PC-9 (cell line): Measurements from ENCODE around the gene METAP1. TPM values are rescaled to one million over a fixed set of nuclear protein-coding genes. Genes with fewer than 3 reads are reported as not detected.
A peak's percentile ranks its signal among the peaks of the same experiment; 100 is the strongest.
"Not testable (repeated sequence)": the region's sequence is repeated elsewhere in the genome, so short reads cannot be mapped to it uniquely, and the experiment has no call there.

Experiments used
- BruUV-seq: library from RNA; stranded (reverse); fragments of 400-500 nt; replicated peaks from 2 replicates; lab custom pipeline; 2021; lab: Mats Ljungman, UMichigan
- CTCF ChIA-PET: fragments of 300-600 bp; sonication (Branson Sonifier 250); formaldehyde crosslinking; loops from one replicate; lab custom pipeline; 2022; ENCODE audit warnings: antibody characterized with exemption; lab: Charles Lee
- POLR2A ChIA-PET: fragments of 300-600 bp; sonication (Branson Sonifier 250); formaldehyde crosslinking; loops from one replicate; lab custom pipeline; 2022; ENCODE audit warnings: antibody characterized with exemption; ENCODE audit not compliant: unreplicated experiment; lab: Charles Lee
- DNase-seq, 2 experiments: peaks; one replicate each; pipeline versions ENCODE4 v3.0.0 to v3.0.0-alpha.2; 2015 to 2022; ENCODE audit warnings: mixed read lengths in 1 of 2
- H2AFZ ChIP-seq: fragments of 200-600 bp; sonication (generic); 2 replicates; pipeline ENCODE4 v1.8.1; 2017; ENCODE audit warnings: antibody characterized with exemption
- H3F3A ChIP-seq: fragments of 200-600 bp; sonication (generic); 2 replicates; pipeline ENCODE4 v1.8.1; 2017; ENCODE audit warnings: antibody characterized with exemption, mild to moderate bottlenecking, low read depth; ENCODE audit not compliant: insufficient read depth
- H3K27ac ChIP-seq: fragments of 200-600 bp; sonication (generic); 2 replicates; pipeline ENCODE4 v1.6.1; 2016; ENCODE audit warnings: mixed run types
- H3K27me3 ChIP-seq: fragments of 200-600 bp; sonication (generic); 2 replicates; pipeline ENCODE4 v1.6.1; 2016; ENCODE audit warnings: low read depth, mixed run types; ENCODE audit not compliant: insufficient read depth
- H3K36me3 ChIP-seq: fragments of 200-600 bp; sonication (generic); 2 replicates; pipeline ENCODE4 v1.6.1; 2016; ENCODE audit warnings: low read depth, mixed run types
- H3K4me1 ChIP-seq: fragments of 200-600 bp; sonication (generic); replicated peaks from 2 replicates; pipeline ENCODE4 v1.6.1; 2016; ENCODE audit warnings: mixed run types; ENCODE audit not compliant: insufficient read depth
- H3K4me2 ChIP-seq: fragments of 200-600 bp; sonication (generic); 2 replicates; pipeline ENCODE4 v1.6.1; 2017; ENCODE audit warnings: mixed run types
- H3K4me3 ChIP-seq: fragments of 200-600 bp; sonication (generic); 2 replicates; pipeline ENCODE4 v1.6.1; 2016; ENCODE audit warnings: mixed run types
- H3K79me2 ChIP-seq: fragments of 200-600 bp; sonication (generic); 2 replicates; pipeline ENCODE4 v1.6.1; 2017; ENCODE audit warnings: low read depth, mixed run types
- H3K9me2 ChIP-seq: fragments of 200-600 bp; sonication (generic); 2 replicates; pipeline ENCODE4 v1.8.1; 2017; ENCODE audit warnings: mild to moderate bottlenecking; ENCODE audit not compliant: insufficient read depth
- H3K9me3 ChIP-seq: fragments of 200-600 bp; sonication (generic); 2 replicates; pipeline ENCODE4 v1.8.1; 2016; ENCODE audit warnings: low read depth; ENCODE audit not compliant: insufficient read depth
- H4K20me1 ChIP-seq: fragments of 200-600 bp; sonication (generic); 2 replicates; pipeline ENCODE4 v1.8.1; 2017; ENCODE audit not compliant: insufficient read depth
- CTCF ChIP-seq: fragments of 200-600 bp; sonication (generic); conservative IDR thresholded peaks from 2 replicates; pipeline ENCODE4 v1.6.1; 2017; ENCODE audit warnings: mixed run types, antibody characterized with exemption, mild to moderate bottlenecking, moderate library complexity
- EZH2 ChIP-seq: fragments of 200-600 bp; sonication (generic); IDR thresholded peaks from 2 replicates; pipeline ENCODE4 v1.8.0; 2017; ENCODE audit warnings: antibody characterized with exemption, low read depth
- intact Hi-C: fragments of 100-400 bp; cut with micrococcal nuclease; formaldehyde crosslinking; loops from one replicate; pipeline ENCODE4 v1.10.0; 2022; ENCODE audit not compliant: unreplicated experiment
- total RNA-seq: library from RNA; stranded (reverse); gene quantifications from 2 replicates; pipeline ENCODE4 v1.2.3, GENCODE V29; 2021

Gene METAP1
- total RNA-seq, 1 experiment from 2014 or later = 42.0 TPM

DNA sequence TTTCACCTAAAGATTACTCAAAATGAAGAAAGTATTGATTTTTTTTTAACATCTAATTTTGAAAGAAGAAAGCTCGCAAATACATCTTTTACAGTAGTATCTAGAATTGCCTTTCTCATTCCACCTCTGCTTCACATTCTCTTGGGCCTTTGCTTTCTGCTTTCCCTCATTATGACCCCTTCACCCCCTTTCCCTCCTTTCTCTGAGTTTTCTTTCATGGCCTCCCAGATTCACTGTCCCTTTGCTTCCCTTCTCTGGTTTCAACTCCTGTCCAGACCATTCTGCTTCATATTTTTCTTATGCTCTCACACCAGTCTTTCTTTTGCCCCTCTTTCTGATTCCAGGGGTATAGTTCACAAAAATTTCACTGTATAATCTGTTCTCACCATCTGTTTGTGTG lies 64.0 kb downstream of the METAP1 start:
- Histone ChIP-seq H4K20me1 (no peaks in the 10 kb centered on the region), H3K9me3 (no peaks in the 10 kb centered on the region), H3F3A (peaks cover 20% of the 10 kb centered on the region), H3K4me2 (peak overlapping the region; percentile 30; the same call in 1 of the 2 replicates), H3K4me1 (peaks cover 23% of the 10 kb centered on the region), H2AFZ (0 out of 2 replicates have a peak overlapping the region, but pooled peaks have one; percentile 37), H3K27ac (peak overlapping the region; percentile 85), H3K27me3 (no peaks in the 10 kb centered on the region), H3K4me3 (no peak overlapping the region), H3K79me2 (no peaks in the 10 kb centered on the region), H3K9me2 (no peaks in the 10 kb centered on the region), H3K36me3 (peaks cover 39% of the 10 kb centered on the region)
- BruUV-seq = no TSS peak
- intact Hi-C loops = loop anchor here (5.0 kb wide), 1 partner anchor 62 kb away; the partner anchor contains the start of gene METAP1
- no peak for DNase-seq
- ChIA-PET POLR2A (interaction anchor here (1.2 kb wide), 1 partner anchor 29 kb away, joined by 5 read pairs; the partner anchor contains the start of gene ADH5), CTCF (no interaction called here)
- TF ChIP-seq CTCF (no peak), EZH2 (no peak)

- no TSS peak for BruUV-seq
- peaks cover 39% of the 10 kb centered on the region for H3K36me3 ChIP-seq
- intact Hi-C loops = loop anchor here (5.0 kb wide), 1 partner anchor 404 kb away; the partner anchor contains the start of gene TSPAN5
These were observed 65.7 kb downstream of the METAP1 start for GRCh38 chr4:99061048-99061700.

GRCh38 chr4:99062120-99062519 lies 66.6 kb downstream of the METAP1 start:
- Histone ChIP-seq H3K4me2 (no peak overlapping the region), H3K4me3 (no peak overlapping the region), H3F3A (peaks cover 10% of the 10 kb centered on the region), H3K9me3 (no peaks in the 10 kb centered on the region), H2AFZ (no peak overlapping the region), H3K4me1 (peaks cover 23% of the 10 kb centered on the region), H3K27me3 (no peaks in the 10 kb centered on the region), H3K36me3 (peaks cover 39% of the 10 kb centered on the region), H4K20me1 (no peaks in the 10 kb centered on the region), H3K27ac (no peak overlapping the region), H3K79me2 (no peaks in the 10 kb centered on the region), H3K9me2 (no peaks in the 10 kb centered on the region)
- CTCF ChIA-PET = no interaction called here
- no TSS peak for BruUV-seq
- intact Hi-C loops = loop anchor here (5.0 kb wide), 1 partner anchor 405 kb away; the partner anchor contains the start of gene TSPAN5
- POLR2A ChIA-PET = interaction anchor here (0.6 kb wide), 1 partner anchor 67 kb away, joined by 5 read pairs; the partner anchor contains the start of gene METAP1
- TF ChIP-seq EZH2 (no peak), CTCF (no peak)
- DNase-seq = no peak

More at GRCh38 chr4:99061048-99061700, 65.7 kb downstream of the METAP1 start:
- Histone ChIP-seq H2AFZ (no peak overlapping the region), H3K9me3 (no peaks in the 10 kb centered on the region), H3K79me2 (no peaks in the 10 kb centered on the region), H3K9me2 (no peaks in the 10 kb centered on the region), H3K4me1 (peaks cover 23% of the 10 kb centered on the region), H3K4me2 (no peak overlapping the region), H4K20me1 (no peaks in the 10 kb centered on the region), H3K4me3 (no peak overlapping the region), H3K27ac (peak overlapping the region; percentile 55), H3K27me3 (no peaks in the 10 kb centered on the region), H3F3A (peaks cover 10% of the 10 kb centered on the region)
- no peak for DNase-seq
- ChIA-PET CTCF (no interaction called here), POLR2A (interaction anchor here (0.6 to 1.2 kb wide), 2 partner anchors 27 to 889 kb away, joined by 5 read pairs; partner anchors contain the start of gene ADH5)
- TF ChIP-seq CTCF = no peak
- no peak for TF ChIP-seq EZH2

GRCh38 chr4:99065521-99065920 lies 70.0 kb downstream of the METAP1 start:
- H3K9me3 ChIP-seq = not testable (repeated sequence)

More at GRCh38 chr4:99065521-99065920, 70.0 kb downstream of the METAP1 start:
- H3F3A ChIP-seq, H3K4me2 ChIP-seq, H2AFZ ChIP-seq, CTCF ChIA-PET, intact Hi-C loops, POLR2A ChIA-PET, DNase-seq, H3K4me1 ChIP-seq, H4K20me1 ChIP-seq, H3K79me2 ChIP-seq, H3K27me3 ChIP-seq, H3K4me3 ChIP-seq, BruUV-seq, H3K27ac ChIP-seq, H3K9me2 ChIP-seq: not testable (repeated sequence)
- H3K36me3 ChIP-seq = peaks cover 17% of the 10 kb centered on the region
